Measurements from ENCODE around the gene SERPINI2. TPM values are rescaled to one million over a fixed set of nuclear protein-coding genes. Genes with fewer than 3 reads are reported as not detected.

The SERPINI2 gene
- polyA plus RNA-seq, 4 donors = 0.24 to 11.4 (median 3.5) TPM; not detected in 1

Other genes with a start within 250 kb of the SERPINI2 start
- not detected for gene ZBBX, start 93.7 kb downstream of the SERPINI2 start, polyA plus RNA-seq
- 1 to 10 TPM in 2 of 4 donors, under 1 TPM in 2; 0.03 to 5.6 (median 2.2) TPM for gene WDR49, start 179.9 kb upstream of the SERPINI2 start, polyA plus RNA-seq